ENCODE data around the gene SAYSD1. TPM values are rescaled to one million over a fixed set of nuclear protein-coding genes. Genes with fewer than 3 reads are reported as not detected.

Gene SAYSD1
- total and polyA plus RNA-seq, 9 of the 15 experiments (the other 6 are each of a cell fraction or from before 2014, with no cell fraction given) = 3.5 to 19.1 (median 12.4) TPM

DNA sequence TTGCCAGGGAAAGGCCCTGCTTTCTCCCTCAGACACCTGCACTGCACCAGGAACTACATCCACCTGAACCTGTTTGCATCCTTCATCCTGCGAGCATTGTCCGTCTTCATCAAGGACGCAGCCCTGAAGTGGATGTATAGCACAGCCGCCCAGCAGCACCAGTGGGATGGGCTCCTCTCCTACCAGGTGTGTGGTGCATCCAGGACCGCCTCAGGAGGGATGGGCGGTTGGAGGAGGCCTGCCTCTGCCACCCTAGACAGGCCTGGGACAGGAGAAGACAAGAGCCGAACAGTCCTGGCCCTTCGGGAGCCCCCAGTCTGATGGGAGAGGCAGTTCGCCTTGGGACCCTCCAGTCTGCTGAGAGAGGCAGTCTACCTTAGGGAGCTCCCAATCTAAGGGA, 42.2 kb downstream of the SAYSD1 start:
- Histone ChIP-seq H3K79me2 (ENCODE audit: control insufficient read depth, insufficient read depth, low read length) (no peaks in the 10 kb centered on the region), H3K4me1 (replicated peaks in 1 of 2; ENCODE audit: control insufficient read depth in 2 of 2, insufficient read depth in 2 of 2, low read length in 2 of 2) (no peaks in the 10 kb centered on the region), H3K27me3 (ENCODE audit: control insufficient read depth in 2 of 2, insufficient read depth in 2 of 2, low read length in 2 of 2) (peaks cover 30 to 62% of the 10 kb centered on the region in 2 experiments; a peak in 4 of 5 replicates), H3K9me3 (replicated peaks; ENCODE audit: control insufficient read depth, insufficient read depth, low read depth, low read length) (no peaks in the 10 kb centered on the region), H3K9me1 (ENCODE audit: control insufficient read depth, insufficient read depth, low read length) (no peaks in the 10 kb centered on the region), H3K9ac (ENCODE audit: insufficient read depth in 1 of 2, low read depth in 2 of 2, low read length in 2 of 2) (no peak overlapping the region), H3K4me3 (no peak overlapping the region), H4K20me1 (replicated peaks; ENCODE audit: control insufficient read depth, insufficient read depth, low read length) (no peaks in the 10 kb centered on the region; the same call in 1 of the 2 replicates), H3K4me2 (ENCODE audit: insufficient read depth, low read length) (no peak overlapping the region), H2AFZ (ENCODE audit: low read depth, low read length) (no peak overlapping the region), H3K27ac (ENCODE audit: extremely low read depth, low read depth, low read length) (no peak overlapping the region), H3K36me3 (ENCODE audit: control insufficient read depth, insufficient read depth, low read length) (no peaks in the 10 kb centered on the region)
- 0% methylated on average over 9 of the region's 9 CpGs for WGBS (ENCODE audit: insufficient coverage, low coverage, missing lambda C conversion rate)
- intact Hi-C loops (cut with micrococcal nuclease) = no loop called here
- ATAC-seq (no peak), FAIRE-seq (no peak), DNase-seq (ENCODE audit: extremely low read depth in 1 of 4, low spot score in 3 of 4) (no peak)
- ChIA-PET CTCF (ENCODE audit: low intra/inter-chr PET ratio) (no interaction called here), POLR2A (interaction anchor here (0.6 to 0.7 kb wide), 2 partner anchors 12 to 1262 kb away, joined by 3 read pairs; no protein-coding TSS in a partner anchor)
- TF ChIP-seq, protein P1, sequence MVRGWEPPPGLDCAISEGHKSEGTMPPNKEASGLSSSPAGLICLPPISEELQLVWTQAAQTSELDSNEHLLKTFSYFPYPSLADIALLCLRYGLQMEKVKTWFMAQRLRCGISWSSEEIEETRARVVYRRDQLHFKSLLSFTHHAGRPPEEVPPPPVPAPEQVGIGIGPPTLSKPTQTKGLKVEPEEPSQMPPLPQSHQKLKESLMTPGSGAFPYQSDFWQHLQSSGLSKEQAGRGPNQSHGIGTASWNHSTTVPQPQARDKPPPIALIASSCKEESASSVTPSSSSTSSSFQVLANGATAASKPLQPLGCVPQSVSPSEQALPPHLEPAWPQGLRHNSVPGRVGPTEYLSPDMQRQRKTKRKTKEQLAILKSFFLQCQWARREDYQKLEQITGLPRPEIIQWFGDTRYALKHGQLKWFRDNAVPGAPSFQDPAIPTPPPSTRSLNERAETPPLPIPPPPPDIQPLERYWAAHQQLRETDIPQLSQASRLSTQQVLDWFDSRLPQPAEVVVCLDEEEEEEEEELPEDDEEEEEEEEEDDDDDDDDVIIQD (CRISPR knock-in tag; IDR thresholded peaks at IDR 0.05) = no peak
- TF ChIP-seq ZNF696 (CRISPR knock-in tag; conservative IDR thresholded peaks at IDR 0.05) = no peak
- TF ChIP-seq ZNF134 (CRISPR knock-in tag; conservative IDR thresholded peaks at IDR 0.05) = no peak
- TF ChIP-seq, protein P2, sequence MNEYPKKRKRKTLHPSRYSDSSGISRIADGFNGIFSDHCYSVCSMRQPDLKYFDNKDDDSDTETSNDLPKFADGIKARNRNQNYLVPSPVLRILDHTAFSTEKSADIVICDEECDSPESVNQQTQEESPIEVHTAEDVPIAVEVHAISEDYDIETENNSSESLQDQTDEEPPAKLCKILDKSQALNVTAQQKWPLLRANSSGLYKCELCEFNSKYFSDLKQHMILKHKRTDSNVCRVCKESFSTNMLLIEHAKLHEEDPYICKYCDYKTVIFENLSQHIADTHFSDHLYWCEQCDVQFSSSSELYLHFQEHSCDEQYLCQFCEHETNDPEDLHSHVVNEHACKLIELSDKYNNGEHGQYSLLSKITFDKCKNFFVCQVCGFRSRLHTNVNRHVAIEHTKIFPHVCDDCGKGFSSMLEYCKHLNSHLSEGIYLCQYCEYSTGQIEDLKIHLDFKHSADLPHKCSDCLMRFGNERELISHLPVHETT (CRISPR knock-in tag; conservative IDR thresholded peaks at IDR 0.05 in 1 of 2, IDR thresholded peaks at IDR 0.05 in 1 of 2) = no peak
- TF ChIP-seq, protein P3, sequence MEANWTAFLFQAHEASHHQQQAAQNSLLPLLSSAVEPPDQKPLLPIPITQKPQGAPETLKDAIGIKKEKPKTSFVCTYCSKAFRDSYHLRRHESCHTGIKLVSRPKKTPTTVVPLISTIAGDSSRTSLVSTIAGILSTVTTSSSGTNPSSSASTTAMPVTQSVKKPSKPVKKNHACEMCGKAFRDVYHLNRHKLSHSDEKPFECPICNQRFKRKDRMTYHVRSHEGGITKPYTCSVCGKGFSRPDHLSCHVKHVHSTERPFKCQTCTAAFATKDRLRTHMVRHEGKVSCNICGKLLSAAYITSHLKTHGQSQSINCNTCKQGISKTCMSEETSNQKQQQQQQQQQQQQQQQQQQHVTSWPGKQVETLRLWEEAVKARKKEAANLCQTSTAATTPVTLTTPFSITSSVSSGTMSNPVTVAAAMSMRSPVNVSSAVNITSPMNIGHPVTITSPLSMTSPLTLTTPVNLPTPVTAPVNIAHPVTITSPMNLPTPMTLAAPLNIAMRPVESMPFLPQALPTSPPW (CRISPR knock-in tag; IDR thresholded peaks at IDR 0.05) = no peak
- TF ChIP-seq ZNF324 (CRISPR knock-in tag; IDR thresholded peaks at IDR 0.05) = no peak
- no peak for TF ChIP-seq CREM (IDR thresholded peaks at IDR 0.05; ENCODE audit: low read depth)
- TF ChIP-seq MAFF (IDR thresholded peaks at IDR 0.05; ENCODE audit: low read length) = no peak
- TF ChIP-seq ZNF445 (CRISPR knock-in tag; IDR thresholded peaks at IDR 0.05; ENCODE audit: low read depth) = no peak
- TF ChIP-seq PTTG1 (tag; IDR thresholded peaks at IDR 0.05; ENCODE audit: low read depth) = no peak
- TF ChIP-seq, protein P4, sequence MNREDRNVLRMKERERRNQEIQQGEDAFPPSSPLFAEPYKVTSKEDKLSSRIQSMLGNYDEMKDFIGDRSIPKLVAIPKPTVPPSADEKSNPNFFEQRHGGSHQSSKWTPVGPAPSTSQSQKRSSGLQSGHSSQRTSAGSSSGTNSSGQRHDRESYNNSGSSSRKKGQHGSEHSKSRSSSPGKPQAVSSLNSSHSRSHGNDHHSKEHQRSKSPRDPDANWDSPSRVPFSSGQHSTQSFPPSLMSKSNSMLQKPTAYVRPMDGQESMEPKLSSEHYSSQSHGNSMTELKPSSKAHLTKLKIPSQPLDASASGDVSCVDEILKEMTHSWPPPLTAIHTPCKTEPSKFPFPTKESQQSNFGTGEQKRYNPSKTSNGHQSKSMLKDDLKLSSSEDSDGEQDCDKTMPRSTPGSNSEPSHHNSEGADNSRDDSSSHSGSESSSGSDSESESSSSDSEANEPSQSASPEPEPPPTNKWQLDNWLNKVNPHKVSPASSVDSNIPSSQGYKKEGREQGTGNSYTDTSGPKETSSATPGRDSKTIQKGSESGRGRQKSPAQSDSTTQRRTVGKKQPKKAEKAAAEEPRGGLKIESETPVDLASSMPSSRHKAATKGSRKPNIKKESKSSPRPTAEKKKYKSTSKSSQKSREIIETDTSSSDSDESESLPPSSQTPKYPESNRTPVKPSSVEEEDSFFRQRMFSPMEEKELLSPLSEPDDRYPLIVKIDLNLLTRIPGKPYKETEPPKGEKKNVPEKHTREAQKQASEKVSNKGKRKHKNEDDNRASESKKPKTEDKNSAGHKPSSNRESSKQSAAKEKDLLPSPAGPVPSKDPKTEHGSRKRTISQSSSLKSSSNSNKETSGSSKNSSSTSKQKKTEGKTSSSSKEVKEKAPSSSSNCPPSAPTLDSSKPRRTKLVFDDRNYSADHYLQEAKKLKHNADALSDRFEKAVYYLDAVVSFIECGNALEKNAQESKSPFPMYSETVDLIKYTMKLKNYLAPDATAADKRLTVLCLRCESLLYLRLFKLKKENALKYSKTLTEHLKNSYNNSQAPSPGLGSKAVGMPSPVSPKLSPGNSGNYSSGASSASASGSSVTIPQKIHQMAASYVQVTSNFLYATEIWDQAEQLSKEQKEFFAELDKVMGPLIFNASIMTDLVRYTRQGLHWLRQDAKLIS (CRISPR knock-in tag; IDR thresholded peaks at IDR 0.05) = no peak
- TF ChIP-seq FOXA3 (CRISPR knock-in tag; conservative IDR thresholded peaks at IDR 0.05 in 1 of 2, IDR thresholded peaks at IDR 0.05 in 1 of 2) = no peak
- in situ Hi-C loops (cut with MboI) = no loop called here
- BruUV-seq (replicated peaks) = no TSS peak
